Astrocyte of the cerebellum (primary cell): ENCODE results near the gene FPGS.
A peak's percentile ranks its signal among the peaks of the same experiment; 100 is the strongest.

ENCODE experiments used
- DNase-seq: peaks from one replicate; pipeline ENCODE4 v3.0.0-alpha.2; 2011; ENCODE audit warnings: low read depth
- H3K4me3 ChIP-seq: 2 replicates; pipeline ENCODE4 v1.5.1; 2011; ENCODE audit warnings: mild to moderate bottlenecking, low read depth, low read length, moderate library complexity
- CTCF ChIP-seq: IDR thresholded peaks from 2 replicates; pipeline ENCODE4 v1.5.1; 2012; ENCODE audit warnings: low read length, low read depth, moderate library complexity, mild to moderate bottlenecking; ENCODE audit errors: missing control alignments
- in situ Hi-C: cut with HindIII; loops from 2 replicates; pipeline ENCODE4 v1.10.0; 2017; ENCODE audit warnings: low sequenced_read_pairs

Gene FPGS

DNA sequence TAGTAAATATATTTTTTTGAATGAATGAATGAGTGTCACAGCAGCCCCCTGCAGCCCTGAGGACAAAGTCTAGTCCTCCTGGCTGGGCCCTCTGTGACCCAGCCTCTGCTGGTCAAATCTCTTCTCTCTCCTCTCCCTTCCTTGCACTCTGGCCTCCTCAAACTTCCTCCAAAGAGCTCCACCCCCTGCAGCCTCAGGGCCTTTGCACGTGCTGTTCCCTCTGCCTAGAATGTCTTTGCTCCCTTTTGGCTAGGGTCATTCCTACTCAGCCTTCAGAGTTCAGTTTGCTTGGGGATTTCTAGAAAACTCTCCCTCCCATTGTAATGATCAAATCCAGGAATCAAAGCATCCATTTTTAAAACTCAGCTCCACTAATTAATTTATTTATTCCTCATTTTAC lies 37.3 kb upstream of the FPGS start:
- no peak overlapping the region for H3K4me3 ChIP-seq
- no peak for TF ChIP-seq CTCF
- DNase-seq = no peak
- in situ Hi-C loops = no loop called here

- no peak for DNase-seq
- no peak overlapping the region for H3K4me3 ChIP-seq
- no peak for TF ChIP-seq CTCF
- in situ Hi-C loops = no loop called here
Measured at GRCh38 chr9:127767410-127767809, 35.3 kb upstream of the FPGS start.

GRCh38 chr9:127767909-127768331 lies 34.8 kb upstream of the FPGS start:
- H3K4me3 ChIP-seq = no peak overlapping the region
- TF ChIP-seq CTCF = no peak
- in situ Hi-C loops = no loop called here
- DNase-seq = no peak

DNA sequence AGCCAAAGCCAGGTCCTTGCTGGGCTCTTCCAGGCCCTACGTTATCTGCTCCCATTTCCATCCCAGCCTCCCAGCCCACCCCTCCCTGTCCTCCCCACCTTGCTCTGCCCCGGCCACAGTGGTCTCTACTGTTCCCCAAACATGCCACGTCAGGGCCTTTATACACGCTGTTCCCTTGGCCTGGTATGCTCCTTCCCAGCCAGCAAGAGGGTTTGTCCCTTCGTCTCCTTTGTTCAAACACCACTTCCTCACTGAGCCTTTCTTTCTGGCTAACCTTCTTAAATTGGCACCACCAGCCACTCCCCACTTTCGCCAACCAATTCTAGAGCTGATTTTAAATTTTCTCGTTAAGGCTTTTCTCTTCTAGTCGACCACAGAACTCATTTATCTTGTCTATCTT lies 34.0 kb upstream of the FPGS start:
- no peak for DNase-seq
- no peak overlapping the region for H3K4me3 ChIP-seq
- in situ Hi-C loops = no loop called here
- no peak for TF ChIP-seq CTCF

DNA sequence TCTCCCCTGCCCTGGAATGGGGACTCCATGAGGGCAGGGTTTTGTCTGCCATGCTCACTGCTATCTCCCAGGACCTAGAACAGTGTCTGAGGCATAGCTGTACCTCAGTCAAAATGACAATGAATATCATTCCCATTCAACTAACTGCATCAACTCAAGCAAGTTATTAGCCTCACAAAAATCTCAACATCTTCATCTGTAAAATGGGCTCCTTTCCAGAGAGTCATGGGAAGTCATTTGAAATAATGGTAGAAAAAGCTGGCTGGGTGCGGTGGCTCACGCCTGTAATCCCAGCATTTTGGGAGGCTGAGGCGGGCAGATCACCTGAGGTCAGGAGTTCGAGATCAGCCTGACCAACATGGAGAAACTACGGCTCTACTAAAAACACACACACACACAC lies 33.6 kb upstream of the FPGS start:
- DNase-seq = no peak
- in situ Hi-C loops = no loop called here
- TF ChIP-seq CTCF = no peak
- H3K4me3 ChIP-seq = no peak overlapping the region

GRCh38 chr9:127769929-127770582 lies 32.6 kb upstream of the FPGS start:
- DNase-seq = no peak
- no peak for TF ChIP-seq CTCF
- in situ Hi-C loops = no loop called here
- no peak overlapping the region for H3K4me3 ChIP-seq

- TF ChIP-seq CTCF = no peak
- DNase-seq = no peak
- peak overlapping the region; percentile 38 for H3K4me3 ChIP-seq
- in situ Hi-C loops = no loop called here
Measured at GRCh38 chr9:127770583-127770904, 32.1 kb upstream of the FPGS start.
